ENCODE measurements around the gene CXCL8.

Gene CXCL8

GRCh38 chr4:73715659-73716058, 24.7 kb upstream of the CXCL8 start:
- no peak for DNase-seq (ENCODE audit: low read depth, low spot score)
- H3K27ac ChIP-seq (ENCODE audit: low read length): no peak overlapping the region
- no peaks in the 10 kb centered on the region for H3K36me3 ChIP-seq (ENCODE audit: control insufficient read depth, insufficient read depth, low read length)
- H3K9me3 ChIP-seq (ENCODE audit: control insufficient read depth, insufficient read depth, low read length): no peaks in the 10 kb centered on the region
- no peaks in the 10 kb centered on the region for H3K4me1 ChIP-seq (ENCODE audit: control insufficient read depth, insufficient read depth, low read length)
- no peak overlapping the region for H3K4me3 ChIP-seq (ENCODE audit: low read length)
- no peaks in the 10 kb centered on the region for H3K27me3 ChIP-seq (ENCODE audit: control insufficient read depth, insufficient read depth, low read length)
- no CpG with 5 or more reads among the region's 2 CpGs for WGBS (ENCODE audit: insufficient coverage, insufficient read length)

GRCh38 chr4:73718375-73719373, 21.7 kb upstream of the CXCL8 start:
- no peak for DNase-seq (ENCODE audit: low read depth, low spot score)
- Histone ChIP-seq H3K36me3 (ENCODE audit: control insufficient read depth, insufficient read depth, low read length) (no peaks in the 10 kb centered on the region), H3K9me3 (ENCODE audit: control insufficient read depth, insufficient read depth, low read length) (no peaks in the 10 kb centered on the region), H3K4me1 (ENCODE audit: control insufficient read depth, insufficient read depth, low read length) (no peaks in the 10 kb centered on the region), H3K27me3 (ENCODE audit: control insufficient read depth, insufficient read depth, low read length) (no peaks in the 10 kb centered on the region), H3K4me3 (ENCODE audit: low read length) (no peak overlapping the region), H3K27ac (ENCODE audit: low read length) (no peak overlapping the region)
- WGBS (ENCODE audit: insufficient coverage, insufficient read length): no CpG with 5 or more reads among the region's 1 CpG

- H3K9me3 ChIP-seq (ENCODE audit: control insufficient read depth, insufficient read depth, low read length): no peaks in the 10 kb centered on the region
- H3K27ac ChIP-seq (ENCODE audit: low read length): no peak overlapping the region
- H3K36me3 ChIP-seq (ENCODE audit: control insufficient read depth, insufficient read depth, low read length): no peaks in the 10 kb centered on the region
- WGBS (ENCODE audit: insufficient coverage, insufficient read length): no CpG with 5 or more reads among the region's 1 CpG
- H3K4me1 ChIP-seq (ENCODE audit: control insufficient read depth, insufficient read depth, low read length): no peaks in the 10 kb centered on the region
- no peaks in the 10 kb centered on the region for H3K27me3 ChIP-seq (ENCODE audit: control insufficient read depth, insufficient read depth, low read length)
- no peak for DNase-seq (ENCODE audit: low read depth, low spot score)
- H3K4me3 ChIP-seq (ENCODE audit: low read length): no peak overlapping the region
These were observed 18.9 kb upstream of the CXCL8 start for GRCh38 chr4:73721435-73721834.

- no CpG with 5 or more reads among the region's 1 CpG for WGBS (ENCODE audit: insufficient coverage, insufficient read length)
- Histone ChIP-seq H3K27ac (ENCODE audit: low read length) (no peak overlapping the region), H3K36me3 (ENCODE audit: control insufficient read depth, insufficient read depth, low read length) (no peaks in the 10 kb centered on the region), H3K27me3 (ENCODE audit: control insufficient read depth, insufficient read depth, low read length) (no peaks in the 10 kb centered on the region), H3K4me1 (ENCODE audit: control insufficient read depth, insufficient read depth, low read length) (no peaks in the 10 kb centered on the region), H3K9me3 (ENCODE audit: control insufficient read depth, insufficient read depth, low read length) (no peaks in the 10 kb centered on the region), H3K4me3 (ENCODE audit: low read length) (no peak overlapping the region)
- DNase-seq (ENCODE audit: low read depth, low spot score): no peak
These were observed 18.5 kb upstream of the CXCL8 start for GRCh38 chr4:73721909-73722308.

- Histone ChIP-seq H3K4me3 (ENCODE audit: low read length) (no peak overlapping the region), H3K27ac (ENCODE audit: low read length) (no peak overlapping the region), H3K9me3 (ENCODE audit: control insufficient read depth, insufficient read depth, low read length) (no peaks in the 10 kb centered on the region), H3K27me3 (ENCODE audit: control insufficient read depth, insufficient read depth, low read length) (no peaks in the 10 kb centered on the region), H3K4me1 (ENCODE audit: control insufficient read depth, insufficient read depth, low read length) (no peaks in the 10 kb centered on the region), H3K36me3 (ENCODE audit: control insufficient read depth, insufficient read depth, low read length) (no peaks in the 10 kb centered on the region)
- no CpG with 5 or more reads among the region's 4 CpGs for WGBS (ENCODE audit: insufficient coverage, insufficient read length)
- no peak for DNase-seq (ENCODE audit: low read depth, low spot score)
These were observed 17.3 kb upstream of the CXCL8 start for GRCh38 chr4:73723023-73723422.

- Histone ChIP-seq H3K27ac (ENCODE audit: low read length) (no peak overlapping the region), H3K27me3 (ENCODE audit: control insufficient read depth, insufficient read depth, low read length) (no peaks in the 10 kb centered on the region), H3K4me3 (ENCODE audit: low read length) (no peak overlapping the region), H3K9me3 (ENCODE audit: control insufficient read depth, insufficient read depth, low read length) (no peaks in the 10 kb centered on the region), H3K4me1 (ENCODE audit: control insufficient read depth, insufficient read depth, low read length) (no peaks in the 10 kb centered on the region), H3K36me3 (ENCODE audit: control insufficient read depth, insufficient read depth, low read length) (no peaks in the 10 kb centered on the region)
- no peak for DNase-seq (ENCODE audit: low read depth, low spot score)
- WGBS (ENCODE audit: insufficient coverage, insufficient read length): no CpG with 5 or more reads among the region's 6 CpGs
These were observed 16.4 kb upstream of the CXCL8 start for GRCh38 chr4:73723928-73724327.

GRCh38 chr4:73725510-73725909, 14.9 kb upstream of the CXCL8 start:
- no peak overlapping the region for H3K4me3 ChIP-seq (ENCODE audit: low read length)
- no peaks in the 10 kb centered on the region for H3K9me3 ChIP-seq (ENCODE audit: control insufficient read depth, insufficient read depth, low read length)
- H3K36me3 ChIP-seq (ENCODE audit: control insufficient read depth, insufficient read depth, low read length): no peaks in the 10 kb centered on the region
- no peak overlapping the region for H3K27ac ChIP-seq (ENCODE audit: low read length)
- no peak for DNase-seq (ENCODE audit: low read depth, low spot score)
- no peaks in the 10 kb centered on the region for H3K27me3 ChIP-seq (ENCODE audit: control insufficient read depth, insufficient read depth, low read length)
- no CpG with 5 or more reads among the region's 4 CpGs for WGBS (ENCODE audit: insufficient coverage, insufficient read length)
- H3K4me1 ChIP-seq (ENCODE audit: control insufficient read depth, insufficient read depth, low read length): no peaks in the 10 kb centered on the region

GRCh38 chr4:73725985-73726384, 14.4 kb upstream of the CXCL8 start:
- no peak overlapping the region for H3K27ac ChIP-seq (ENCODE audit: low read length)
- H3K9me3 ChIP-seq (ENCODE audit: control insufficient read depth, insufficient read depth, low read length): no peaks in the 10 kb centered on the region
- WGBS (ENCODE audit: insufficient coverage, insufficient read length): no CpG with 5 or more reads among the region's 1 CpG
- no peak overlapping the region for H3K4me3 ChIP-seq (ENCODE audit: low read length)
- no peaks in the 10 kb centered on the region for H3K36me3 ChIP-seq (ENCODE audit: control insufficient read depth, insufficient read depth, low read length)
- H3K4me1 ChIP-seq (ENCODE audit: control insufficient read depth, insufficient read depth, low read length): no peaks in the 10 kb centered on the region
- no peak for DNase-seq (ENCODE audit: low read depth, low spot score)
- no peaks in the 10 kb centered on the region for H3K27me3 ChIP-seq (ENCODE audit: control insufficient read depth, insufficient read depth, low read length)

GRCh38 chr4:73727685-73728084, 12.7 kb upstream of the CXCL8 start:
- Histone ChIP-seq H3K9me3 (ENCODE audit: control insufficient read depth, insufficient read depth, low read length) (no peaks in the 10 kb centered on the region), H3K4me3 (ENCODE audit: low read length) (no peak overlapping the region), H3K27me3 (ENCODE audit: control insufficient read depth, insufficient read depth, low read length) (no peaks in the 10 kb centered on the region), H3K27ac (ENCODE audit: low read length) (no peak overlapping the region), H3K36me3 (ENCODE audit: control insufficient read depth, insufficient read depth, low read length) (no peaks in the 10 kb centered on the region), H3K4me1 (ENCODE audit: control insufficient read depth, insufficient read depth, low read length) (no peaks in the 10 kb centered on the region)
- no CpG with 5 or more reads among the region's 8 CpGs for WGBS (ENCODE audit: insufficient coverage, insufficient read length)
- DNase-seq (ENCODE audit: low read depth, low spot score): no peak

GRCh38 chr4:73728091-73728741, 12.2 kb upstream of the CXCL8 start:
- H3K27ac ChIP-seq (ENCODE audit: low read length): no peak overlapping the region

More at GRCh38 chr4:73728091-73728741, 12.2 kb upstream of the CXCL8 start:
- DNase-seq (ENCODE audit: low read depth, low spot score): no peak
- H3K9me3 ChIP-seq (ENCODE audit: control insufficient read depth, insufficient read depth, low read length): no peaks in the 10 kb centered on the region
- no peaks in the 10 kb centered on the region for H3K27me3 ChIP-seq (ENCODE audit: control insufficient read depth, insufficient read depth, low read length)
- no peak overlapping the region for H3K4me3 ChIP-seq (ENCODE audit: low read length)
- no peaks in the 10 kb centered on the region for H3K4me1 ChIP-seq (ENCODE audit: control insufficient read depth, insufficient read depth, low read length)
- no CpG with 5 or more reads among the region's 6 CpGs for WGBS (ENCODE audit: insufficient coverage, insufficient read length)
- no peaks in the 10 kb centered on the region for H3K36me3 ChIP-seq (ENCODE audit: control insufficient read depth, insufficient read depth, low read length)

All from iPS DF 6.9 (cell line).